HEK293 (cell line): ENCODE measurements around the gene MKRN1.

Experiments
- CTCF ChIA-PET: fragments of 350-600 bp; formaldehyde crosslinking; extraction: SDS; loops from one replicate; lab custom pipeline; 2021; ENCODE audit warnings: antibody characterized with exemption; lab: Yijun Ruan, JAX
- POLR2A ChIA-PET: fragments of 300-600 bp; formaldehyde crosslinking; extraction: SDS; loops from one replicate; lab custom pipeline; 2020; ENCODE audit warnings: antibody characterized with exemption, inconsistent platforms; lab: Yijun Ruan, JAX
- H3K27ac ChIP-seq: fragments of 200-500 bp; sonication (Bioruptor generic); 2 replicates; pipeline ENCODE4 v1.5.1; 2014; ENCODE audit warnings: low read depth, low read length, control low read depth, inconsistent platforms; ENCODE audit errors: extremely low read depth
- H3K36me3 ChIP-seq, 2 experiments: fragments of 200-500 bp in 1 of 2; sonication (Bioruptor generic) in 1 of 2; 1 replicate in 1 of 2; 2 replicates in 1 of 2; pipeline ENCODE4 v1.5.1; 2014 to 2017; ENCODE audit warnings: inconsistent platforms in 2 of 2, low read length in 2 of 2; ENCODE audit not compliant: control insufficient read depth in 2 of 2, insufficient read depth in 1 of 2
- H3K4me1 ChIP-seq: fragments of 200-500 bp; sonication (Bioruptor generic); 2 replicates; pipeline ENCODE4 v1.5.1; 2014; ENCODE audit warnings: mild to moderate bottlenecking, low read length, inconsistent platforms; ENCODE audit not compliant: control insufficient read depth, insufficient read depth
- H3K4me3 ChIP-seq: 2 replicates; pipeline ENCODE4 v1.5.1; 2011; ENCODE audit warnings: low read depth, mild to moderate bottlenecking, control low read depth, low read length, moderate library complexity
- H3K9me3 ChIP-seq: fragments of 200-500 bp; sonication (Bioruptor generic); 2 replicates; pipeline ENCODE4 v1.5.1; 2014; ENCODE audit warnings: low read depth, low read length, inconsistent platforms; ENCODE audit not compliant: control insufficient read depth, insufficient read depth
- GFI1B ChIP-seq: fragments of 450-650 bp; formaldehyde crosslinking; IDR thresholded peaks from 2 replicates; pipeline ENCODE4 v1.5.1; 2016; ENCODE audit warnings: missing biosample characterization, missing genetic modification characterization
- GLIS1 ChIP-seq: fragments of 450-650 bp; formaldehyde crosslinking; IDR thresholded peaks from 2 replicates; pipeline ENCODE4 v1.5.1; 2016; ENCODE audit warnings: missing biosample characterization, missing genetic modification characterization
- IKZF3 ChIP-seq: fragments of 450-650 bp; IDR thresholded peaks from 2 replicates; pipeline ENCODE4 v1.5.0; 2018; ENCODE audit warnings: missing biosample characterization, mild to moderate bottlenecking, missing genetic modification characterization, moderate library complexity
- MEIS1 ChIP-seq: sonication (generic); formaldehyde crosslinking; IDR thresholded peaks from 2 replicates; pipeline ENCODE4 v1.8.1; 2022; ENCODE audit warnings: missing genetic modification reagents, mild to moderate bottlenecking, borderline replicate concordance
- MYNN ChIP-seq: fragments of 450-650 bp; formaldehyde crosslinking; IDR thresholded peaks from 2 replicates; pipeline ENCODE4 v1.5.1; 2016; ENCODE audit warnings: missing biosample characterization, missing genetic modification characterization, borderline replicate concordance
- SP7 ChIP-seq: fragments of 450-650 bp; formaldehyde crosslinking; IDR thresholded peaks from 2 replicates; pipeline ENCODE4 v1.5.1; 2016; ENCODE audit warnings: missing biosample characterization, missing genetic modification characterization
- YY2 ChIP-seq: fragments of 450-650 bp; formaldehyde crosslinking; IDR thresholded peaks from 2 replicates; pipeline ENCODE4 v1.5.1; 2016; ENCODE audit warnings: missing biosample characterization, missing genetic modification characterization
- ZBTB17 ChIP-seq: fragments of 450-650 bp; formaldehyde crosslinking; IDR thresholded peaks from 2 replicates; pipeline ENCODE4 v1.5.1; 2016; ENCODE audit warnings: missing biosample characterization, missing genetic modification characterization
- ZBTB7A ChIP-seq: fragments of 450-650 bp; formaldehyde crosslinking; IDR thresholded peaks from 2 replicates; pipeline ENCODE4 v1.5.1; 2016; ENCODE audit warnings: low read depth, missing biosample characterization, missing genetic modification characterization
- ZEB2 ChIP-seq: fragments of 450-650 bp; formaldehyde crosslinking; IDR thresholded peaks from 2 replicates; pipeline ENCODE4 v1.5.1; 2016; ENCODE audit warnings: missing biosample characterization, missing genetic modification characterization
- ZNF184 ChIP-seq: fragments of 450-650 bp; IDR thresholded peaks from 2 replicates; pipeline ENCODE4 v1.5.1; 2018; ENCODE audit warnings: missing biosample characterization, mild to moderate bottlenecking, missing genetic modification characterization
- ZNF239 ChIP-seq: fragments of 450-650 bp; formaldehyde crosslinking; IDR thresholded peaks from 2 replicates; pipeline ENCODE4 v1.5.1; 2016; ENCODE audit warnings: missing biosample characterization, missing genetic modification characterization
- ZNF335 ChIP-seq: fragments of 450-650 bp; formaldehyde crosslinking; conservative IDR thresholded peaks from 2 replicates; pipeline ENCODE4 v1.5.1; 2016; ENCODE audit warnings: missing biosample characterization, missing genetic modification characterization
- ZNF341 ChIP-seq: fragments of 450-650 bp; formaldehyde crosslinking; IDR thresholded peaks from 2 replicates; pipeline ENCODE4; 2016; ENCODE audit warnings: low read depth, missing biosample characterization, missing genetic modification characterization
- ZNF561 ChIP-seq: fragments of 450-650 bp; IDR thresholded peaks from 2 replicates; pipeline ENCODE4 v1.5.1; 2018; ENCODE audit warnings: missing biosample characterization, missing genetic modification characterization, borderline replicate concordance
- ZNF600 ChIP-seq: fragments of 450-650 bp; formaldehyde crosslinking; IDR thresholded peaks from 2 replicates; pipeline ENCODE4 v1.5.1; 2016; ENCODE audit warnings: missing biosample characterization, missing genetic modification characterization
- ZNF670 ChIP-seq: fragments of 450-650 bp; formaldehyde crosslinking; IDR thresholded peaks from 2 replicates; pipeline ENCODE4 v1.5.1; 2016; ENCODE audit warnings: missing biosample characterization, missing genetic modification characterization, low read depth
- ZNF777 ChIP-seq: fragments of 450-650 bp; formaldehyde crosslinking; IDR thresholded peaks from 2 replicates; pipeline ENCODE4 v1.5.1; 2017; ENCODE audit warnings: missing biosample characterization, missing genetic modification characterization, borderline replicate concordance
- TF ChIP-seq, protein P1 (sequence below): fragments of 450-650 bp; formaldehyde crosslinking; IDR thresholded peaks from 2 replicates; pipeline ENCODE4 v1.5.1; 2017; ENCODE audit warnings: missing biosample characterization, missing genetic modification characterization
- TF ChIP-seq, protein P2 (sequence below): fragments of 450-650 bp; formaldehyde crosslinking; IDR thresholded peaks from 2 replicates; pipeline ENCODE4 v1.5.1; 2016; ENCODE audit warnings: missing biosample characterization, missing genetic modification characterization
- TF ChIP-seq, protein P3 (sequence below): fragments of 450-650 bp; formaldehyde crosslinking; IDR thresholded peaks from 2 replicates; pipeline ENCODE4 v1.5.1; 2016; ENCODE audit warnings: missing biosample characterization, missing genetic modification characterization, low read depth
- TF ChIP-seq, protein P4 (sequence below): fragments of 450-650 bp; formaldehyde crosslinking; IDR thresholded peaks from 2 replicates; pipeline ENCODE4 v1.5.1; 2016; ENCODE audit warnings: missing biosample characterization, missing genetic modification characterization

The MKRN1 gene

DNA sequence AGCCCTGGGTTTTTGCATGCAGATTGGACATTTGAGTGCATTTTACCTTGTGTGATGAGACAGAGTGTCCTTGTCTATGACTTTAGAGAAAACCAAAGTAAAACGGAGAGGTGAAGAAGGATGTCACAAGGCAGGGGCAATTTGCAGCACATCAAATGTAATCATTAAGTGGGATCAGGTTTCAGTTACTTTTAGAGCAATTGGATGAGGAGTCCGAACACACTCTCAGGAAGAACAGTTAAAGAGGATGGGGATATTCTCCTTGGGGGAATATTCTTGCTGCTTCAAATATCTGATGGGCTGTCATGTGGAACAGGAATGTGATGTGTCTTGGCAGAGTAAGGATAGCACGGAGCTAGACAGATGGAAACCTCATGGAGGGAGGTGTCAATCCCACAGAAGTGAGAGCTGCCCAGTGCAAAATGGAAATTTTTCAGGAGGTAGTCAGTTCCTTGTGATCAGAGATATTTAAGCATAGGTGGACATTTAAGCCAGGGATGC, 74.7 kb downstream of the MKRN1 start:
- TF ChIP-seq YY2 (tag by site-specific recombination) (no peak), SP7 (tag by site-specific recombination) (0 out of 2 replicates have a peak, but pooled peaks have one; percentile 23), GLIS1 (peak; percentile 19; the same call in 1 of the 2 replicates), MYNN (tag by site-specific recombination) (no peak), ZNF335 (tag by site-specific recombination) (peak; percentile 3; the same call in 1 of the 2 replicates), ZNF600 (tag by site-specific recombination) (peak; percentile 56), IKZF3 (tag by site-specific recombination) (peak; percentile 45; the same call in 1 of the 2 replicates), ZBTB17 (tag by site-specific recombination) (peak; percentile 75)
- H3K9me3 ChIP-seq, result no peaks in the 10 kb centered on the region
- no peak overlapping the region for H3K27ac ChIP-seq
- ChIA-PET CTCF (no interaction called here), POLR2A (interaction anchor here (1.7 kb wide), 1 partner anchor 10 kb away, joined by 5 read pairs; no protein-coding TSS in a partner anchor)
- peaks cover 4% of the 10 kb centered on the region for H3K4me1 ChIP-seq
- H3K4me3 ChIP-seq, result no peak overlapping the region
- no peaks in the 10 kb centered on the region for H3K36me3 ChIP-seq

DNA sequence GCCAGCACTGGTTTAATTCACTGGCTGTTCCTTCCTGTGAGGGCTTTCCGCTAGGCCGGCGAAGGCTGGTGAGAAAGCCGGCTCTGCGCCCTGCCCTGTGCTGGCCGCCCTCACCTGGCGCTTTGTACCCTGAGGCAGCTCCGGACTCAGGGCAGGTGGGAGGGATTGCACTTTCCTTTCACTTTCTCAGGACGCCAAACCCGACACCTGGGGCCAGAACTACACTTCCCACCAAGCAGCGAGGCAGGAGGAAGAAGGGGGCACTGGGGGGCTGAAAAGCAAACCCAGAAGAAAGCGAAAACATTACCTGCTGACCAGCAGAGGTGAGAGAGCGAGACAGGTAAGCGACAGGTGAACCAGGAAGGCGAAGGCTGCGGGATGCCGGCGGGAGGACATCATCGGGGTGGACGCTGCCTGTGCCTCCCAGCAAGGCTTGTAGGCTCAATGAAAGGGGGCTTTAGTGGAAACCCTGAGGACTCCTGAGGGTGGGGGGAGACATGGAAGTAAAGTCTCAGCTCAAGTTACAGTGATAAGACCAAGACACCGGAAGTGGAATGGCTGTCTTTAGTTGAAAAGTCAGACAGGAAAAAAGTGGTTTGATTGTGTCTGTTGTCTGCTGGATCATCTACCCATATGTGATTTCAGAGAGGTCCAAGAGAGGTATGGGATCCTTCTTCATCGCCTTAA, 75.3 kb downstream of the MKRN1 start, which contains the start of gene RAB19:
TSS of gene RAB19 (plus strand) at position 181 of the 687 bp plus-strand sequence. CDS start 3,589 bp downstream, outside the sequence.
- CTCF ChIA-PET, result no interaction called here
- Histone ChIP-seq H3K4me3 (peak within 1 kb of the TSS; percentile 43), H3K4me1 (peaks cover 4% of the 10 kb centered on the region), H3K9me3 (no peaks in the 10 kb centered on the region), H3K27ac (no peak within 1 kb of the TSS; the same call in 1 of the 2 replicates), H3K36me3 (no peaks in the 10 kb centered on the region)
- POLR2A ChIA-PET, result interaction anchor here (1.7 kb wide), 1 partner anchor 10 kb away, joined by 5 read pairs; no protein-coding TSS in a partner anchor
- TF ChIP-seq ZNF561 (tag by site-specific recombination) (no peak), ZNF335 (tag by site-specific recombination) (peak; percentile 75), ZNF670 (tag by site-specific recombination) (no peak), GLIS1 (peak; percentile 37), ZEB2 (peak; percentile 73; the same call in 1 of the 2 replicates), ZNF239 (tag by site-specific recombination) (no peak), SP7 (tag by site-specific recombination) (no peak), ZNF341 (tag by site-specific recombination) (peak; percentile 71), ZNF184 (no peak), ZNF777 (tag by site-specific recombination) (no peak), MEIS1 (CRISPR knock-in tag) (no peak), ZBTB7A (tag by site-specific recombination) (no peak), GFI1B (tag by site-specific recombination) (no peak), IKZF3 (tag by site-specific recombination) (no peak)
- TF ChIP-seq, protein P1, sequence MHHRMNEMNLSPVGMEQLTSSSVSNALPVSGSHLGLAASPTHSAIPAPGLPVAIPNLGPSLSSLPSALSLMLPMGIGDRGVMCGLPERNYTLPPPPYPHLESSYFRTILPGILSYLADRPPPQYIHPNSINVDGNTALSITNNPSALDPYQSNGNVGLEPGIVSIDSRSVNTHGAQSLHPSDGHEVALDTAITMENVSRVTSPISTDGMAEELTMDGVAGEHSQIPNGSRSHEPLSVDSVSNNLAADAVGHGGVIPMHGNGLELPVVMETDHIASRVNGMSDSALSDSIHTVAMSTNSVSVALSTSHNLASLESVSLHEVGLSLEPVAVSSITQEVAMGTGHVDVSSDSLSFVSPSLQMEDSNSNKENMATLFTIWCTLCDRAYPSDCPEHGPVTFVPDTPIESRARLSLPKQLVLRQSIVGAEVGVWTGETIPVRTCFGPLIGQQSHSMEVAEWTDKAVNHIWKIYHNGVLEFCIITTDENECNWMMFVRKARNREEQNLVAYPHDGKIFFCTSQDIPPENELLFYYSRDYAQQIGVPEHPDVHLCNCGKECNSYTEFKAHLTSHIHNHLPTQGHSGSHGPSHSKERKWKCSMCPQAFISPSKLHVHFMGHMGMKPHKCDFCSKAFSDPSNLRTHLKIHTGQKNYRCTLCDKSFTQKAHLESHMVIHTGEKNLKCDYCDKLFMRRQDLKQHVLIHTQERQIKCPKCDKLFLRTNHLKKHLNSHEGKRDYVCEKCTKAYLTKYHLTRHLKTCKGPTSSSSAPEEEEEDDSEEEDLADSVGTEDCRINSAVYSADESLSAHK (tag by site-specific recombination), result no peak
- TF ChIP-seq, protein P2, sequence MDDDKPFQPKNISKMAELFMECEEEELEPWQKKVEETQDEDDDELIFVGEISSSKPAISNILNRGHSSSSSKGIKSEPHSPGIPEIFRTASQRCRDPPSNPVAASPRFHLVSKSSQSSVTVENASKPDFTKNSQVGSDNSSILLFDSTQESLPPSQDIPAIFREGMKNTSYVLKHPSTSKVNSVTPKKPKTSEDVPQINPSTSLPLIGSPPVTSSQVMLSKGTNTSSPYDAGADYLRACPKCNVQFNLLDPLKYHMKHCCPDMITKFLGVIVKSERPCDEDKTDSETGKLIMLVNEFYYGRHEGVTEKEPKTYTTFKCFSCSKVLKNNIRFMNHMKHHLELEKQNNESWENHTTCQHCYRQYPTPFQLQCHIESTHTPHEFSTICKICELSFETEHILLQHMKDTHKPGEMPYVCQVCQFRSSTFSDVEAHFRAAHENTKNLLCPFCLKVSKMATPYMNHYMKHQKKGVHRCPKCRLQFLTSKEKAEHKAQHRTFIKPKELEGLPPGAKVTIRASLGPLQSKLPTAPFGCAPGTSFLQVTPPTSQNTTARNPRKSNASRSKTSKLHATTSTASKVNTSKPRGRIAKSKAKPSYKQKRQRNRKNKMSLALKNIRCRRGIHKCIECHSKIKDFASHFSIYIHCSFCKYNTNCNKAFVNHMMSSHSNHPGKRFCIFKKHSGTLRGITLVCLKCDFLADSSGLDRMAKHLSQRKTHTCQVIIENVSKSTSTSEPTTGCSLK (tag by site-specific recombination), result no peak
- TF ChIP-seq, protein P3, sequence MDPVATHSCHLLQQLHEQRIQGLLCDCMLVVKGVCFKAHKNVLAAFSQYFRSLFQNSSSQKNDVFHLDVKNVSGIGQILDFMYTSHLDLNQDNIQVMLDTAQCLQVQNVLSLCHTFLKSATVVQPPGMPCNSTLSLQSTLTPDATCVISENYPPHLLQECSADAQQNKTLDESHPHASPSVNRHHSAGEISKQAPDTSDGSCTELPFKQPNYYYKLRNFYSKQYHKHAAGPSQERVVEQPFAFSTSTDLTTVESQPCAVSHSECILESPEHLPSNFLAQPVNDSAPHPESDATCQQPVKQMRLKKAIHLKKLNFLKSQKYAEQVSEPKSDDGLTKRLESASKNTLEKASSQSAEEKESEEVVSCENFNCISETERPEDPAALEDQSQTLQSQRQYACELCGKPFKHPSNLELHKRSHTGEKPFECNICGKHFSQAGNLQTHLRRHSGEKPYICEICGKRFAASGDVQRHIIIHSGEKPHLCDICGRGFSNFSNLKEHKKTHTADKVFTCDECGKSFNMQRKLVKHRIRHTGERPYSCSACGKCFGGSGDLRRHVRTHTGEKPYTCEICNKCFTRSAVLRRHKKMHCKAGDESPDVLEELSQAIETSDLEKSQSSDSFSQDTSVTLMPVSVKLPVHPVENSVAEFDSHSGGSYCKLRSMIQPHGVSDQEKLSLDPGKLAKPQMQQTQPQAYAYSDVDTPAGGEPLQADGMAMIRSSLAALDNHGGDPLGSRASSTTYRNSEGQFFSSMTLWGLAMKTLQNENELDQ, result no peak
- TF ChIP-seq, protein P4, sequence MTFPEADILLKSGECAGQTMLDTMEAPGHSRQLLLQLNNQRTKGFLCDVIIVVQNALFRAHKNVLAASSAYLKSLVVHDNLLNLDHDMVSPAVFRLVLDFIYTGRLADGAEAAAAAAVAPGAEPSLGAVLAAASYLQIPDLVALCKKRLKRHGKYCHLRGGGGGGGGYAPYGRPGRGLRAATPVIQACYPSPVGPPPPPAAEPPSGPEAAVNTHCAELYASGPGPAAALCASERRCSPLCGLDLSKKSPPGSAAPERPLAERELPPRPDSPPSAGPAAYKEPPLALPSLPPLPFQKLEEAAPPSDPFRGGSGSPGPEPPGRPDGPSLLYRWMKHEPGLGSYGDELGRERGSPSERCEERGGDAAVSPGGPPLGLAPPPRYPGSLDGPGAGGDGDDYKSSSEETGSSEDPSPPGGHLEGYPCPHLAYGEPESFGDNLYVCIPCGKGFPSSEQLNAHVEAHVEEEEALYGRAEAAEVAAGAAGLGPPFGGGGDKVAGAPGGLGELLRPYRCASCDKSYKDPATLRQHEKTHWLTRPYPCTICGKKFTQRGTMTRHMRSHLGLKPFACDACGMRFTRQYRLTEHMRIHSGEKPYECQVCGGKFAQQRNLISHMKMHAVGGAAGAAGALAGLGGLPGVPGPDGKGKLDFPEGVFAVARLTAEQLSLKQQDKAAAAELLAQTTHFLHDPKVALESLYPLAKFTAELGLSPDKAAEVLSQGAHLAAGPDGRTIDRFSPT (tag by site-specific recombination), result no peak
